B cell (primary cell): ENCODE results near the gene KLHL36. TPM values are rescaled to one million over a fixed set of nuclear protein-coding genes. Genes with fewer than 3 reads are reported as not detected.
"Not testable (repeated sequence)": the region's sequence is repeated elsewhere in the genome, so short reads cannot be mapped to it uniquely, and the experiment has no call there.

ENCODE experiments used
- ATAC-seq: fragments of 200-7000 bp; cut with Tn5 transposase; one replicate; pipeline ENCODE4 v1.10.0; 2021; ENCODE audit warnings: low read depth, mild to moderate bottlenecking, moderate number of reproducible peaks, moderate library complexity
- CTCF ChIA-PET: fragments of 350-600 bp; sonication (Branson Sonifier 250); formaldehyde crosslinking; loops from one replicate; lab custom pipeline; 2021; ENCODE audit warnings: antibody characterized with exemption, inconsistent platforms; lab: Charles Lee
- POLR2A ChIA-PET: fragments of 350-600 bp; sonication (Branson Sonifier 250); formaldehyde crosslinking; loops from one replicate; lab custom pipeline; 2021; ENCODE audit warnings: antibody characterized with exemption; lab: Charles Lee
- DNase-seq: peaks from one replicate; pipeline ENCODE4 v3.0.0; 2013
- H2AFZ ChIP-seq: 2 replicates; pipeline ENCODE4 v1.6.1; 2012; ENCODE audit warnings: mild to moderate bottlenecking, low read depth, low read length; ENCODE audit not compliant: insufficient read depth, poor library complexity, severe bottlenecking
- H3K27ac ChIP-seq, 2 donors: 1 replicate in 1 of 2; 2 replicates in 1 of 2; pipeline ENCODE4 v1.5.1; 2012 to 2013; ENCODE audit warnings: low read length in 2 of 2, mild to moderate bottlenecking in 2 of 2, moderate library complexity in 1 of 2
- H3K27me3 ChIP-seq, 4 experiments: fragments of 200-600 bp in 1 of 4; sonication (generic) in 1 of 4; replicated peaks in 1 of 4; 1 replicate in 2 of 4; 2 replicates in 2 of 4; pipeline versions ENCODE4 v1.6.1 to v1.7.0; 2013 to 2016; ENCODE audit warnings: low read length in 3 of 4, mild to moderate bottlenecking in 2 of 4, mixed read lengths in 1 of 4, moderate library complexity in 1 of 4; ENCODE audit not compliant: insufficient read depth in 4 of 4, control insufficient read depth in 3 of 4; ENCODE audit errors: control extremely low read depth in 1 of 4
- H3K36me3 ChIP-seq, 2 experiments: replicated peaks in 1 of 2; 1 replicate in 1 of 2; 2 replicates in 1 of 2; pipeline versions ENCODE4 v1.6.1 to v1.7.1; 2013; ENCODE audit warnings: low read length in 1 of 2; ENCODE audit not compliant: insufficient read depth in 2 of 2, control insufficient read depth in 1 of 2; ENCODE audit errors: control extremely low read depth in 1 of 2, extremely low read depth in 1 of 2
- H3K4me1 ChIP-seq, 2 donors: fragments of 200-600 bp in 1 of 2; sonication (generic) in 1 of 2; 1 replicate in 1 of 2; 2 replicates in 1 of 2; pipeline versions ENCODE4 v1.5.1 to v1.6.1; 2013 to 2017; ENCODE audit warnings: low read length in 2 of 2; ENCODE audit not compliant: control insufficient read depth in 2 of 2, insufficient read depth in 2 of 2
- H3K4me2 ChIP-seq: replicated peaks from 2 replicates; pipeline ENCODE3; 2012; ENCODE audit warnings: mild to moderate bottlenecking, low read depth, low read length; ENCODE audit not compliant: poor library complexity, severe bottlenecking
- H3K4me3 ChIP-seq, 5 experiments: fragments of 200-600 bp in 1 of 5; sonication (generic) in 1 of 5; 1 replicate in 3 of 5; 2 replicates in 2 of 5; pipeline versions ENCODE4 v1.5.1 to v1.7.0; 2011 to 2016; ENCODE audit warnings: low read length in 4 of 5, mild to moderate bottlenecking in 4 of 5, low read depth in 2 of 5, control low read depth in 1 of 5, moderate library complexity in 1 of 5; ENCODE audit not compliant: insufficient read depth in 1 of 5; ENCODE audit errors: control extremely low read depth in 1 of 5, extremely low read depth in 1 of 5
- H3K79me2 ChIP-seq: fragments of 200-600 bp; sonication (generic); one replicate; pipeline ENCODE4 v1.6.0; 2016; ENCODE audit warnings: low read length; ENCODE audit not compliant: control insufficient read depth, insufficient read depth
- H3K9ac ChIP-seq: fragments of 200-600 bp; sonication (generic); 2 replicates; pipeline ENCODE4 v1.6.1; 2017; ENCODE audit warnings: mild to moderate bottlenecking, low read length, moderate library complexity
- H3K9me3 ChIP-seq, 3 donors: one replicate each; pipeline versions ENCODE4 v1.6.1 to v1.7.1; 2013; ENCODE audit warnings: low read length in 2 of 3; ENCODE audit not compliant: control insufficient read depth in 2 of 3, insufficient read depth in 1 of 3; ENCODE audit errors: control extremely low read depth in 1 of 3
- H4K20me1 ChIP-seq: 2 replicates; pipeline ENCODE4 v1.6.0; 2012; ENCODE audit warnings: mild to moderate bottlenecking, low read length; ENCODE audit not compliant: insufficient read depth, control insufficient read depth, poor library complexity, severe bottlenecking
- H3K27ac Mint-ChIP-seq: one replicate; pipeline ENCODE4 v1.8.0; 2021; ENCODE audit warnings: mixed read lengths
- H3K27me3 Mint-ChIP-seq: one replicate; pipeline ENCODE4 v1.8.0; 2021; ENCODE audit warnings: mixed read lengths
- H3K4me1 Mint-ChIP-seq: one replicate; pipeline ENCODE4 v1.8.0; 2021; ENCODE audit warnings: mixed read lengths
- H3K4me3 Mint-ChIP-seq: one replicate; pipeline ENCODE4 v1.8.0; 2021; ENCODE audit warnings: mixed read lengths
- H3K9me3 Mint-ChIP-seq: one replicate; pipeline ENCODE4 v1.8.0; 2022; ENCODE audit warnings: mixed read lengths; ENCODE audit not compliant: insufficient read depth
- CTCF ChIP-seq: fragments of 200-600 bp; IDR thresholded peaks from one replicate; pipeline ENCODE4 v1.8.0; 2022; ENCODE audit warnings: antibody characterized with exemption, mild to moderate bottlenecking
- EZH2 ChIP-seq: IDR thresholded peaks from 2 replicates; pipeline ENCODE4 v1.6.1; 2012; ENCODE audit warnings: borderline replicate concordance, low read depth, mild to moderate bottlenecking, moderate library complexity, low read length; ENCODE audit not compliant: insufficient read depth, poor library complexity, severe bottlenecking
- WGBS: methylation state at CpG from one replicate; pipeline ENCODE4 v1.1.5; 2013; ENCODE audit warnings: missing lambda C conversion rate; ENCODE audit not compliant: insufficient coverage; 5-methylcytosine and 5-hydroxymethylcytosine counted together
- intact Hi-C: fragments of 100-400 bp; cut with micrococcal nuclease; formaldehyde crosslinking; loops from one replicate; pipeline ENCODE4 v1.10.0; 2022
- polyA plus RNA-seq: library from polyadenylated mRNA; depleted of rRNA; stranded (reverse); fragments of >200 nt; gene quantifications from 2 replicates; pipeline ENCODE4 v1.2.3, GENCODE V29; 2012
- total RNA-seq, 2 donors: library from RNA; stranded (reverse); fragments of 120-200 nt in 1 of 2; gene quantifications; 1 replicate in 1 of 2; 2 replicates in 1 of 2; pipeline versions ENCODE4 v1.2.3 to v1.2.4, GENCODE V29; 2013 to 2022

Gene KLHL36
- total and polyA plus RNA-seq, 2 donors (not counting 1 experiment from before 2014, with no cell fraction given) = 90.3 to 135 TPM

GRCh38 chr16:84631886-84632285, 16.4 kb upstream of the KLHL36 start:
- H3K79me2 ChIP-seq = no peaks in the 10 kb centered on the region
- H3K9me3 ChIP-seq = peaks cover 0 to 3% (median 0%) of the 10 kb centered on the region in 3 donors
- Mint-ChIP-seq H3K27ac (peak overlapping the region; percentile 2), H3K27me3 (no peaks in the 10 kb centered on the region), H3K4me1 (peaks cover 26% of the 10 kb centered on the region), H3K9me3 (no peaks in the 10 kb centered on the region), H3K4me3 (no peak overlapping the region)
- no peak overlapping the region for H3K4me2 ChIP-seq
- TF ChIP-seq EZH2 = no peak
- TF ChIP-seq CTCF = no peak
- ChIA-PET POLR2A (no interaction called here), CTCF (interaction anchor here (1.1 to 1.3 kb wide), 3 partner anchors 9 to 121 kb away, joined by 3 to 4 read pairs (median 3); no protein-coding TSS in a partner anchor)
- no peak overlapping the region for H3K9ac ChIP-seq
- ATAC-seq = no peak
- WGBS = 55% methylated on average over 2 of the region's 6 CpGs
- intact Hi-C loops = no loop called here
- peaks cover 13 to 33% of the 10 kb centered on the region in 2 donors for H3K4me1 ChIP-seq
- no peak overlapping the region for H3K27ac ChIP-seq
- no peak overlapping the region for H2AFZ ChIP-seq
- DNase-seq = no peak
- H4K20me1 ChIP-seq = no peaks in the 10 kb centered on the region
- no peaks in the 10 kb centered on the region for H3K27me3 ChIP-seq
- H3K36me3 ChIP-seq = no peaks in the 10 kb centered on the region
- no peak overlapping the region for H3K4me3 ChIP-seq

- H3K27me3 ChIP-seq, H3K27ac ChIP-seq, ATAC-seq, intact Hi-C loops, H3K4me3 ChIP-seq, H3K79me2 ChIP-seq, H3K9ac ChIP-seq, H3K4me3 Mint-ChIP-seq, H3K27me3 Mint-ChIP-seq, H2AFZ ChIP-seq, H3K9me3 Mint-ChIP-seq, H3K9me3 ChIP-seq, H4K20me1 ChIP-seq, POLR2A ChIA-PET, DNase-seq, H3K4me2 ChIP-seq, H3K36me3 ChIP-seq, H3K27ac Mint-ChIP-seq: not testable (repeated sequence)
- peaks cover 32% of the 10 kb centered on the region for H3K4me1 Mint-ChIP-seq
- CTCF ChIA-PET = interaction anchor here (1.1 to 1.3 kb wide), 2 partner anchors 10 to 12 kb away, joined by 3 to 4 read pairs; no protein-coding TSS in a partner anchor
- WGBS = 100% methylated on average over 5 of the region's 7 CpGs
- peaks cover 18 to 42% of the 10 kb centered on the region in 2 donors for H3K4me1 ChIP-seq
Measured at GRCh38 chr16:84632862-84633261, 15.4 kb upstream of the KLHL36 start.
